ENCODE measurements around the gene MGAT4C.

Gene MGAT4C

GRCh38 chr12:85955127-85955526, 301.1 kb downstream of the MGAT4C start:
- DNase-seq: no peak

DNA sequence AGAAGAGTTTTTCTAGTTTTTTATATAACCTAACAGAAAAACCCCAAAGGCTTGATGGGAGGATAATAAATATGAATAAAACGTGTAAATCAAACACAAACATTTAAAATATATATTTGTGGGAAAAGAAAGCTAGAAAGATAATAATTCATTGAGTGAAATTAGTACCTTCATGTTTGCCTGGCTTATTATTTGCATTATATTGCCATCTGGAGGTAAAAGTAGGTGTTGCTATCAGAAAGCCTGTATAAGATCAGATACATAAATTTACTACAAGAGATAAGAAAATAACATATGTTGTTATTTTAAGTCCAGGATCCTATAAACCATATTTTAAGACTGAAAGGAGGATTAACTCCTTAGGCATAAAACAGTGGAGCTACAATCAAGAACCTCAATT, 304.4 kb downstream of the MGAT4C start:
- no peak for DNase-seq

DNA sequence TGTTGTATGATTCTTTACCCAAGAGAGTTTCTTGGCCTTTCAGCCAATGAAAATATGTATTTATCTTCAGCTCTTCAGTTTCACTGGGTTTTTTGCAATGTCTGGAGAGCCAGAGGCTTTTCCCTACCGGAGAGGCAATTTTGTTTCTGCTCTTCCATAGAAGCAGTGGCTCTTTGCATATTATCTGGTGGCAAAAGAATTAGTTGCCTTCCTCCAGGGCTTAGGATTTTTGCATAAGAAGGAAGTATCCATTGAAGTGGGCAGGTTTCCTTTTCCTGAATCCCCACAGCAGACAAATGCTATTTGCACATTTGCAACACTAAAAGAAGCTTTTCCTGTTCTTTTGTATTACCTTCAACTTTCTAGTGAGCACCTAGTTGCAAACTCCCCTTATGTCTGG, 306.9 kb downstream of the MGAT4C start:
- DNase-seq: no peak

DNA sequence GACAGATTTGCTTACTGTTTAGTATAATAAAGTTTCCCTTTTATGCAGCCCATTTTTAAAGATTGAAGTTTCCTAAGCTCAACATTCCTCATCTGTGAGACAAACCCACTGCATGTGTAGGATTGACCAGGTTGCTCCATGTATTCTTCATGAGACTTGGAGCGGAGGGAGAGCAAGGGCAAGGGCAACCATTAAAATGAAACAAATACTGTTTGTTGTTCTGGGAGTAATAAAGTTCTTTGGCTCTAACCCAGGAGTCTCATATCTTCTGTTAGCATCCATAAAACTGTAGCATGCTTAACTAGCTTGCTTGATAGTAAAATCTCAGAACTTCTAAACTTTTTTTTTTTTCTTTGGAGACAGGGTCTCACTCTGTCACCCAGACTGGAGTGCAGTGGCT, 307.9 kb downstream of the MGAT4C start:
- DNase-seq: no peak

GRCh38 chr12:85947286-85947685, 308.9 kb downstream of the MGAT4C start:
- no peak for DNase-seq

DNA sequence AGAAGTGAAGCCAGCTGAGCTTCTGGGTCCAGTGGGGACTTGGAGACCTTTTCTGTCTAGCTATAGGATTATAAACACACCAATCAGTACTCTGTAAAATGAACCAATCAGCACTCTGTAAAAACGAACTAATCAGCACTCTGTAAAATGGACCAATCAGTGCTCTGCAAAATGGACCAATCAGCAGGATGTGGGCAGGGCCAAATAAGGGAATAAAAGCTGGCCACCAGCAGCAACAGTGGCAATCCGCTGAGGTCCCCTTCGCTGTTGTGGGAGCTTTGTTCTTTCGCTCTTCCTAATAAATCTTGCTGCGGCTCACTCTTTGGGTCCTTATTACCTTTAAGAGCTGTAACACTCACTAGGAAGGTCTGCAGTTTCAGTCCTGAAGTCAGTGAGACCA, 309.8 kb downstream of the MGAT4C start:
- no peak for DNase-seq

GRCh38 chr12:85927166-85927565, 329.0 kb downstream of the MGAT4C start:
- no peak for DNase-seq

DNA sequence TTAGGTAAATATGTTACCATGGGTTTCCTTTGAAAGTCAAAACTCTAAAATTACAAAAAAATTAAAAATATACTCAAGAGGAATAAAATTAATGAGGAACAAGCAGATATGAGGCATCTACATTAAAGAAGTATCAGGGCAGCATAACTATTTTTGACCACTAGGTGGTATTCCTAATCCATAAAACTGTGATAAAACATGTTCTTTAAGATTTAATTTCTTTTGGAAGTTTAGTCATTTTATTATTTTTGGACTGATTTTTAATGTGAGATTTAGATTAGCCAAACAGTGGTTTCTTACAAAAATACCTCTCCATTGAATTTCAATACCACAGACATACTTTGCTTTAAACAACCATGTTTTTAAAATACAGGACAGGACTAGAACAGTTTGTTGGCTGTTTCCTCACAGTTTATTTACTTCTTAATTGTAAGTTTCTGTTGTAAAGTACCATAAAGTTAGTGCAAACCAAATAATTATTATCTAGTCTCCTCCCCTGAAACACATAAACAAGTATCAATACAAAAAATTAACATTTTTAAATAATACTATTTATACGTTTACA, 332.3 kb downstream of the MGAT4C start:
- no peak for DNase-seq

DNA sequence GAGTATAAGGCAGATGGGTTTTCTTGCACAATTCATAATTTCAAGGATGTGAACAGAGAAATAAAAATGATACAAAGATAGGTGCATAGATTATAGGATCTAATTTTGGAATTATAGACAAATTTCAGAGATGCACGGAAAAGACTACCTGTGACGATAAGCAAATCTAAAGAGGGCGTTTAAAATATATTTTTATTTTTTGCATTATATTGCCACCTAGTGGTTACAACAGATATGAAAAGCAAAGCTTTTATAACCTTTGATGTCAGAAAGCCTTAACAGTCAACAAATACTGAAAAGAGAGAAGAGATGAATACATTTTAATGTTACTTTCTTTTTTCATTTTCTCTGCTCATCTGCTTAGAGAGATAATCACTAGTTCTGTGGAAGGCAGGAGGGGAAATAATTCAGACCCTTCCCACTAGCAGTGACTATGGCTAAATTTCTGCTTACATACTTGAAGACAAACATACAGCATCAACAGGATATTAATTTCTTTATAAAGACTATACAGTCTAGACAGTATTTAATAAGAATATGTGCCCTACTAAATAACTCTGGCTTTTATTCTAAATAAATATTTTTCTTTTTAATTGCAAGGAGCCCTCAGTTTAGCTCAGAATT, 335.8 kb downstream of the MGAT4C start:
- DNase-seq: no peak

Data from GDM1 (cell line).